Trophoblast cell (in vitro differentiated cells and primary cell): ENCODE data around the gene HHAT.

ENCODE experiments used
- DNase-seq, 2 donors: peaks; one replicate each; pipeline ENCODE4 v3.0.0-alpha.2; 2016
- H2AFZ ChIP-seq: 2 replicates; pipeline ENCODE4 v1.6.1; 2013; ENCODE audit warnings: low read length, moderate library complexity, mild to moderate bottlenecking; ENCODE audit not compliant: insufficient read depth, poor library complexity
- H2AK5ac ChIP-seq: 2 replicates; pipeline ENCODE4 v1.6.1; 2013; ENCODE audit warnings: mild to moderate bottlenecking, low read length
- H2BK120ac ChIP-seq: 2 replicates; pipeline ENCODE4 v1.6.1; 2013; ENCODE audit warnings: low read length, mild to moderate bottlenecking, moderate library complexity; ENCODE audit not compliant: insufficient read depth, poor library complexity
- H2BK12ac ChIP-seq: 2 replicates; pipeline ENCODE4 v1.6.1; 2013; ENCODE audit warnings: mild to moderate bottlenecking, low read length, moderate library complexity
- H2BK5ac ChIP-seq: 2 replicates; pipeline ENCODE4 v1.6.1; 2013; ENCODE audit warnings: low read length, low read depth, moderate library complexity, mild to moderate bottlenecking; ENCODE audit not compliant: poor library complexity
- H3K14ac ChIP-seq: 2 replicates; pipeline ENCODE4 v1.6.1; 2013; ENCODE audit warnings: mild to moderate bottlenecking, low read length
- H3K18ac ChIP-seq: 2 replicates; pipeline ENCODE4 v1.6.1; 2013; ENCODE audit warnings: mild to moderate bottlenecking, low read length
- H3K23ac ChIP-seq: 2 replicates; pipeline ENCODE4 v1.6.1; 2013; ENCODE audit warnings: low read length
- H3K27ac ChIP-seq: 2 replicates; pipeline ENCODE4 v1.5.1; 2013; ENCODE audit warnings: low read depth, mild to moderate bottlenecking, inconsistent platforms, low read length, moderate library complexity
- H3K27me3 ChIP-seq: 2 replicates; pipeline ENCODE4 v1.6.1; 2013; ENCODE audit warnings: inconsistent platforms, mild to moderate bottlenecking, low read length, moderate library complexity; ENCODE audit not compliant: insufficient read depth
- H3K36me3 ChIP-seq, 2 experiments: 1 replicate in 1 of 2; 2 replicates in 1 of 2; pipeline ENCODE4 v1.6.1; 2013; ENCODE audit warnings: low read length in 2 of 2, mild to moderate bottlenecking in 2 of 2, moderate library complexity in 1 of 2; ENCODE audit not compliant: insufficient read depth in 2 of 2, control insufficient read depth in 1 of 2
- H3K4ac ChIP-seq: 2 replicates; pipeline ENCODE4 v1.6.1; 2013; ENCODE audit warnings: low read depth, mild to moderate bottlenecking, low read length, moderate library complexity
- H3K4me1 ChIP-seq, 2 experiments: 1 replicate in 1 of 2; 2 replicates in 1 of 2; pipeline ENCODE4 v1.6.1; 2013; ENCODE audit warnings: low read length in 2 of 2, mild to moderate bottlenecking in 2 of 2, moderate library complexity in 1 of 2; ENCODE audit not compliant: insufficient read depth in 2 of 2, control insufficient read depth in 1 of 2
- H3K4me2 ChIP-seq: 2 replicates; pipeline ENCODE4 v1.6.1; 2013; ENCODE audit warnings: inconsistent platforms, mild to moderate bottlenecking, low read length, moderate library complexity
- H3K4me3 ChIP-seq: 2 replicates; pipeline ENCODE4 v1.5.1; 2013; ENCODE audit warnings: mild to moderate bottlenecking, low read depth, low read length, inconsistent platforms
- H3K79me1 ChIP-seq: one replicate; pipeline ENCODE4 v1.6.1; 2013; ENCODE audit warnings: low read length
- H3K79me2 ChIP-seq: 2 replicates; pipeline ENCODE4 v1.6.1; 2013; ENCODE audit warnings: low read length, mild to moderate bottlenecking; ENCODE audit not compliant: control insufficient read depth, insufficient read depth, poor library complexity
- H3K9ac ChIP-seq: 2 replicates; pipeline ENCODE4 v1.6.1; 2013; ENCODE audit warnings: mild to moderate bottlenecking, low read length
- H3K9me3 ChIP-seq: 2 replicates; pipeline ENCODE4 v1.6.1; 2013; ENCODE audit warnings: low read depth, mild to moderate bottlenecking, control low read depth, inconsistent platforms, low read length; ENCODE audit not compliant: insufficient read depth
- H4K12ac ChIP-seq: 2 replicates; pipeline ENCODE4 v1.6.1; 2013; ENCODE audit warnings: low read depth, mild to moderate bottlenecking, low read length, moderate library complexity
- H4K8ac ChIP-seq: 2 replicates; pipeline ENCODE4 v1.6.1; 2013; ENCODE audit warnings: low read depth, mild to moderate bottlenecking, low read length, moderate library complexity
- H4K91ac ChIP-seq: one replicate; pipeline ENCODE4 v1.6.1; 2013; ENCODE audit warnings: low read depth, mild to moderate bottlenecking, low read length, moderate library complexity
- WGBS: extraction: QIAGEN DNeasy Blood & Tissue Kit; methylation state at CpG from one replicate; pipeline ENCODE4 v1.1.7; 2013; ENCODE audit warnings: missing lambda C conversion rate; ENCODE audit not compliant: insufficient read length, insufficient coverage; ENCODE audit errors: extremely low coverage; 5-methylcytosine and 5-hydroxymethylcytosine counted together

HHAT gene

GRCh38 chr1:210499956-210500355 lies 171.3 kb downstream of the HHAT start:
- no peak overlapping the region for H3K18ac ChIP-seq
- no peak overlapping the region for H3K4ac ChIP-seq
- no peak overlapping the region for H4K8ac ChIP-seq
- H2AFZ ChIP-seq: no peak overlapping the region
- no peak overlapping the region for H3K23ac ChIP-seq
- no peak for DNase-seq
- no peaks in the 10 kb centered on the region for H3K9me3 ChIP-seq
- no peaks in the 10 kb centered on the region for H3K36me3 ChIP-seq
- H3K27me3 ChIP-seq: no peaks in the 10 kb centered on the region
- no peak overlapping the region for H3K27ac ChIP-seq
- no peak overlapping the region for H2BK12ac ChIP-seq
- no CpG with 5 or more reads among the region's 2 CpGs for WGBS
- H3K79me1 ChIP-seq: no peaks in the 10 kb centered on the region
- H3K9ac ChIP-seq: no peak overlapping the region
- no peak overlapping the region for H3K14ac ChIP-seq
- no peaks in the 10 kb centered on the region for H3K4me1 ChIP-seq
- H2BK5ac ChIP-seq: no peak overlapping the region
- no peak overlapping the region for H2AK5ac ChIP-seq
- H3K4me2 ChIP-seq: no peak overlapping the region
- no peak overlapping the region for H3K4me3 ChIP-seq
- H4K12ac ChIP-seq: no peak overlapping the region
- H3K79me2 ChIP-seq: no peaks in the 10 kb centered on the region
- no peak overlapping the region for H2BK120ac ChIP-seq
- H4K91ac ChIP-seq: no peak overlapping the region

GRCh38 chr1:210500831-210501230 lies 172.1 kb downstream of the HHAT start:
- no peak overlapping the region for H4K91ac ChIP-seq
- DNase-seq: peak; percentile 46 to 70
- no peak overlapping the region for H3K18ac ChIP-seq
- H3K79me2 ChIP-seq: no peaks in the 10 kb centered on the region
- no peak overlapping the region for H3K4me3 ChIP-seq
- H2AK5ac ChIP-seq: no peak overlapping the region
- no peak overlapping the region for H2AFZ ChIP-seq
- no peak overlapping the region for H3K14ac ChIP-seq
- H3K4me1 ChIP-seq: peaks cover 3% of the 10 kb centered on the region in 2 experiments
- H3K4me2 ChIP-seq: no peak overlapping the region
- H4K12ac ChIP-seq: no peak overlapping the region
- no CpG with 5 or more reads among the region's 2 CpGs for WGBS
- no peak overlapping the region for H3K27ac ChIP-seq
- no peak overlapping the region for H4K8ac ChIP-seq
- no peaks in the 10 kb centered on the region for H3K27me3 ChIP-seq
- H2BK5ac ChIP-seq: no peak overlapping the region
- no peaks in the 10 kb centered on the region for H3K36me3 ChIP-seq
- no peaks in the 10 kb centered on the region for H3K9me3 ChIP-seq
- H3K4ac ChIP-seq: no peak overlapping the region
- no peak overlapping the region for H2BK120ac ChIP-seq
- no peak overlapping the region for H3K23ac ChIP-seq
- no peaks in the 10 kb centered on the region for H3K79me1 ChIP-seq
- H3K9ac ChIP-seq: no peak overlapping the region
- no peak overlapping the region for H2BK12ac ChIP-seq

- no peak overlapping the region for H2BK5ac ChIP-seq
- H2AK5ac ChIP-seq: no peak overlapping the region
- no peak overlapping the region for H4K91ac ChIP-seq
- H2BK120ac ChIP-seq: no peak overlapping the region
- H3K9me3 ChIP-seq: no peaks in the 10 kb centered on the region
- DNase-seq: peak in 1 of 2 donors; percentile 23
- no peaks in the 10 kb centered on the region for H3K79me1 ChIP-seq
- H3K4me3 ChIP-seq: no peak overlapping the region
- H3K18ac ChIP-seq: no peak overlapping the region
- H4K8ac ChIP-seq: no peak overlapping the region
- H2AFZ ChIP-seq: no peak overlapping the region
- no peak overlapping the region for H3K9ac ChIP-seq
- no peak overlapping the region for H3K4me2 ChIP-seq
- no peak overlapping the region for H3K23ac ChIP-seq
- H3K79me2 ChIP-seq: no peaks in the 10 kb centered on the region
- H3K4ac ChIP-seq: no peak overlapping the region
- H3K4me1 ChIP-seq: peaks cover 5% of the 10 kb centered on the region in 2 experiments
- WGBS: no CpG with 5 or more reads among the region's 3 CpGs
- H3K27me3 ChIP-seq: no peaks in the 10 kb centered on the region
- no peak overlapping the region for H3K14ac ChIP-seq
- no peak overlapping the region for H4K12ac ChIP-seq
- no peaks in the 10 kb centered on the region for H3K36me3 ChIP-seq
- no peak overlapping the region for H3K27ac ChIP-seq
- no peak overlapping the region for H2BK12ac ChIP-seq
Measured at GRCh38 chr1:210504286-210504685, 175.6 kb downstream of the HHAT start.

GRCh38 chr1:210505601-210506496 lies 177.1 kb downstream of the HHAT start:
- WGBS: no CpG with 5 or more reads among the region's 7 CpGs
- Histone ChIP-seq H3K9ac (no peak overlapping the region), H3K79me1 (no peaks in the 10 kb centered on the region), H2BK5ac (no peak overlapping the region), H3K4ac (no peak overlapping the region), H2AK5ac (no peak overlapping the region), H3K9me3 (no peaks in the 10 kb centered on the region), H3K14ac (no peak overlapping the region), H3K27ac (no peak overlapping the region), H3K4me2 (no peak overlapping the region), H3K36me3 (no peaks in the 10 kb centered on the region), H4K8ac (no peak overlapping the region), H2BK12ac (no peak overlapping the region), H4K12ac (no peak overlapping the region), H4K91ac (no peak overlapping the region), H3K18ac (no peak overlapping the region), H3K23ac (no peak overlapping the region), H3K79me2 (no peaks in the 10 kb centered on the region), H3K4me1 (peaks cover 5% of the 10 kb centered on the region in 2 experiments), H2BK120ac (no peak overlapping the region), H3K4me3 (no peak overlapping the region), H3K27me3 (no peaks in the 10 kb centered on the region), H2AFZ (no peak overlapping the region)
- DNase-seq: peak; percentile 51 to 81
